ENCODE measurements around the gene SLC38A10.

SLC38A10 gene

DNA sequence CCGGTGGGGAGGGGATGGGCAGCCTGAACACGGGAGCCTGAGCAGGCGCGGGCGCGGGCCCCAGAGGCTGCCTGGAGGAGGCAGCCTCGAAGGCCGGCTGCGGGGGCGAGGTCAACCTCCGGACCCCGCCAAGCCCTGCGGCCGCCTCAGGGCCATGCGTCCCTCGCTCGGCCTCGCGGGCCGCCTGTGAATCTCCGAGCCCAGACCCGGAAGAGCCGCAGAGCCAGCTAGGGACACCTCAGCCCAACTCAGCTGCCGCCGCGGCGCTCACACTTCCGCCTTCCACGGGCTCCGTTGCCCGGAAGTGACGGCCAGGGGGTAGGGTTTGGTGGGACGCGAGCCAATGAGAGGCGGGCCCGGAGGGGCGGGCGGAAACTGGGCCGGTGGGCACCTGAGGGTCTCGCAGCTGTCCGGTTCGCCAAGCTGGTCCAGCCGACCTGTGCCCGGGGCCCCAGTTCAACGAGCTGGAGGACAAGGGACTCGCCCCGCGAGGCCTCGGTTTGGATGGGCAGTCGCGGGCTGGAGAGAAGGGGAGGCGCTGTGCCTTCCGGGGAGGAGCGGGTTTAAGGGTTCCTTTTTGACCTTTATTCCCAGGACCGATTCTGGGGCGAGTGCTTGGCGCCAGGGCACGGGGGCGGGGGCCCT, at the start of gene SLC38A10:
Gene SLC38A10 (minus strand): TSS at position 277 of the 645 bp plus-strand sequence. CDS start 386 bp downstream, outside the sequence.
- peak; percentile 90 for DNase-seq

DNA sequence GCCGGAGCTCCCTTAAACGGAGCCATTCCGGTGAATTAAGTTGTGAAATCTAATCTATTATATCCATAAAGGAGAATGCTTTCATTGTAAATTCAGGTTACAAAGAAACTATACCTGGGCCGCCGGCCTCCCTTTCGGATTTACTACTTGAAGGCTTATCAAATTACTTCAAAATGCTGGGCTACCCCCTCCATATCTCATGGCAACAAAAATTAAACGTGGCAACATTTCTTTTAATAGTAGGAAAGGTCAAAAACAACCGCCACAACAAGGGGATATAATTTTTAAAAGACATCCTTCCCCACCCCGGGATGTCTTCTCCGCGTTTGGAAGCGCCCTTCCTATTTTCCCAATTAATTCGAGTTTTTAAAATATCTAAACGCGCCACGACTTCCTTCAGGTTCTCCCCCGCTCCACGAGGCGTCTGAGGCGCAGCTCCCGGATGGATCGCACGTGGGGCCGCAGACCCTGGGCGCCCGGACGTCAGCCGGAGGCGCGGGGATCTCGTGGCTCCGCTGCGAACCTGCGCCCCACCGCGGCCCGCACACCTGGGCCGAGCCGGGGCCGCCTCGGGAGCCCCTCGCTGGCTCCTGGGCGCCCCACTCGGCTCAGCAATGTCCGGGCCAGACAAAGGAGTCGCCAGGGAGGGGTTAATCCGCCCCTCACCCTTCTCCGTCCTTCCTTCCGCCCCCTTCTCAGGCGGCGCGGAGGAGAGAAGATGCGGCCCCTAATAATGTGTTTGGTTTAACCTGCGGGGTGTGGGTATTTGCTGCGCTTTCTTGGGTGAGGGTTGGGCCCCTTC, 47.4 kb upstream of the SLC38A10 start:
- no peak for DNase-seq

- peak; percentile 10 for DNase-seq
These were observed 46.6 kb upstream of the SLC38A10 start for GRCh38 chr17:81341516-81342268.

DNA sequence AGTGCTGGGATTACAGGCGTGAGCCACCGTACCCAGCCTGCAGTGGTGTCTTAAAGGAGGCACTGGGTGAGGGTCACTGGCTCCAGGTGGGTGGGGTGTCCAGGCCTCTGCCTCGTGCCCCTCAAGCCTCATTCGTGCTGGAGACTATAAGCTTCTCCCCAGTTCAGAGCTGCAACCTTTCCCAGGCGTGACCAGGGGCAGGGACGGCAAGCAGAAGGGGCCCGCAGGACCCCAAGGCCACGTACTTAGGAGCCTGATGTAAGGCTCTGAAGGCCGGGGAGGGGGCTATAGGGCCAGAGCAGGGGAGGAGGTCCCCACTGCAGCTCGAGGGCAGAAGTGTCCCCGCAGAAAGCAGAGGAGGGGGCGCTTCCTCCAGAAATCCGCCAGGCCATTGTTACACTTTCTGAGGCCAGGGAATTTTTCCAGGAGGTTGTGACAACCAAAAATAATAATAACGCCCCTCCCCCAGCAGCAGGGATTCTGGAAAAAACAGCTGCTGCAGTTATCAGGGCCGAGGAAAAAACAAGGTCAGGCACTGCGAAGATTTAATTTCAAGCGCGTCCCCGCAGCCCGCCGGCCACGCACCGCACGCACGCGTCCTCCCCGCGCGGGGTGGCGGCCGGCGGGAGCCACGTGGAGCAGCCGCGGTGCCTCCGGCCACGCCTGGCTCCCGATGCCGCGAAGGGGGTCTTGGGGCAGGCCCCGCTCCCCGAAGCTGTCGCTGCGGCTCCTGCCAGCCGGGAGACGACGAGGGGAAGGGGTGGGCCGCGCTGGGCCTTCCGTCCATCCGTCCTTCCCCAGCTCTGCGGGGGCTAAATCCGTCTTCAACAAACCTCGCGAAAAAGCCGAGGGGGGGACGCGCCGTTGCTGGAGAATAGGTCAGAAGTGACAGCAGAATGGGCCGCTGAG, 45.8 kb upstream of the SLC38A10 start:
- no peak for DNase-seq

- DNase-seq, result no peak
These were observed 44.6 kb upstream of the SLC38A10 start for GRCh38 chr17:81339534-81340296.

- DNase-seq, result no peak
These were observed 44.1 kb upstream of the SLC38A10 start for GRCh38 chr17:81339191-81339533.

DNA sequence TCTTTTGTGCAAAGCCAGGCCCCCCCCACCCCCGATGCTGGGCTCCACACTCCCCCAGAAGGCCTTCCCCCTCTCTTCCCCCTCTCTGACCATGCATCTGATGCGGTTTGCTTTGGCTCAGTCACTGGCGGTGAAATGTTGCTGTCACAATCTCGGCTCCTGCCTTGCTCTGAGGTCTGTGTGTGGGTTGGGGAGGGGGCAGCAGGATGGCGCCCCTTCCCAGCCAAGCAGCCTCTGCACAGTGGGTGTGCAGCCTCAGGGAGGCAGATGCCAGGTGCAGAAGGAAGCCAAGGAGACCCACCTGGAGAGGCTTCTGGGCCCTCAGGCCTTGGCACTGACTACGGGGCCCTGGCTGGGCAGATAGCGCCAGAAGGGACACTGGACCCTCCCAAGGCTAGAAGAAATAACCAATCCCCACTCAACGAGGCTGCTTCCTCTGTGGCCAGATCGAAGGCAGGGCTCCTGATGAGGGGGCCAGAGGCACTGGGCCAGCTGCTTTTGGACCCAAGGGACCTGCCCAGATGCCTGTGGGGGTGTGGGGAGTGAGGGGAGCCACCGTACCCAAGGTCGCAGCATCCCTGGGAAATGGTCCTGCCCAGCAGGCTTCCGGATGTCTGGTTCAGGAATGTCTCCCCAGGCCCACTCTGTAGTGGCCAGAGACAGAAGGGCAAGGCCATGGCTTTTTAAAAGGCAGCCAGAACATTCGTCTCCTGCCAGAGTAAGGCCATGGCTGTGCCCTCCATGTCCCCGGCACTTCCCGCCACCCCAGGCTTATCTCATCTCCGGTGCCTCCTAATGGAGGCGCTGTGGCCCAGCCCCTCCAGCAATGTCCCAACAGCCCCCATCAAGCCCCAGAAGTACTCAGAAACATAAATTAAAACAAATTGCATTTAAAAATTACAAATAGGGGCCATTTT, 43.4 kb upstream of the SLC38A10 start:
- no peak for DNase-seq

GRCh38 chr17:81337476-81337879, 42.4 kb upstream of the SLC38A10 start:
- DNase-seq, result no peak

DNA sequence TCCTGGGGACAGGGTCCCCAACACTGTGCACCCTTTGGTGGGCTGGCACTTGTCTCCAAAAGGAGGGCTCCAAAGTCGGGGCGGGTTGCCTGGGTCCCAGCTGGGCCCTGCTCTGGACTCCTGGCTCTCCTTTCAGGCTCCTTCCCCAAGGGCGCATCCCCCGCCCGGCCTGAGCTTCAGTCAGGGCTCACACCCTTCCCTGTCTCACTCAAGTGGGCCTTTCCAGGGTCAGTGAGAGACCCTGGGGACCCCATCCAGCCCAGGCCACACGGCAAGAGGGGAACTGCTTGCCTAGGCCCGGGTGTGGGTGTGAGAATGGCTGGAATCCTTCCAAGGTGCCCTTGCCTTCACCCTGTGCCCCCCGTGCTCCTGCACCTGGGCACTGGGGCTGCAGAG, 41.8 kb upstream of the SLC38A10 start:
- DNase-seq, result no peak

DNA sequence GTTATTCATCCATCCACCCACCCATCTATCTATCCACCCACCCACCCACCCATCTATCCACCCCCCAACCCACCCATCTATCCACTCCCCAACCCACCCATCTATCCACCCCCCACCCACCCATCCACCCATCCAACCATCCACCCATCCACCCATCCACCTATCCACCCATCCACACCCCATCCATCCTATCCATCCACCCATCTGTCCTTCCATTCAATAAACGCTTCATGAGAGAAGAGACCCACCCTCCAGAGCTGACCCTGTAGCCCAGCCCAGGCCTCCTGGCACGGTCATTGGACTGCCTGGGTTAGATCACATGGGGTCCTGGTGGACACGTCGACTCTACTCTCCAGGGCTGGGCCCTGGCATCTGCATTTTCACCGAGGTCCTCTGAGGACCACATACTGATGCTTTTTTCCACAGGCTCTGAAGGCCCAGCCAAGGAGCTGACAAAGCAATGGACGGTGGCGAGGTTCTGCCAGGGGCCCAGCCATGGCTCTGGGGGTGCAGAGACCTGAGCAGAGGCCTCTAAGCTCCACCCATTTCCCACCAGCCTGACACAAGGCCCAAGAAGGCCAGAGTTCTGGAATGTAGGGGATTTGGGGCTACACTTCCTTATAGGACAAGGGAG, 41.3 kb upstream of the SLC38A10 start:
- DNase-seq, result no peak

DNA sequence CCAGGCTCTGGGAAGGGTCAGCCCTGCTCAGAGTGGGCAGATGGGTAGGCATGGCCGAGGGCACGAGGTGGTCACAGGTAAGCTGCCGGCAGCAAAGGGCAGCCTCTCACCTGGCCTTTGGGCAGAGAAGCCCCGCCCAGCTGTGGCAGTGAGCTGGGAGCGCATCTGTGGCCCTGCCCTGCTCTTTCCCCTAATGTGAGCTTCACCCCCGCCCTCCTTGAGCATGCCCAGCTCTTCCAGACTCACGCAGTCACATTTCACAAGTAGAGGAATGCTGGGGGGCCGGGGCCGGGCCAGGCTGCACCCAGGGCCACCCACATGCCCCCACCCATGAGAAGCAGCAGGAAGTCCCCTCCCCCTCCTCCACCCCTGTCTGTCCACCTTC, 40.7 kb upstream of the SLC38A10 start:
- no peak for DNase-seq

GRCh38 chr17:81334987-81335772, 40.1 kb upstream of the SLC38A10 start:
- DNase-seq, result no peak

- DNase-seq, result no peak
These were observed 39.3 kb upstream of the SLC38A10 start for GRCh38 chr17:81334391-81334901.

- DNase-seq, result no peak
These were observed 38.7 kb upstream of the SLC38A10 start for GRCh38 chr17:81333616-81334368.

DNA sequence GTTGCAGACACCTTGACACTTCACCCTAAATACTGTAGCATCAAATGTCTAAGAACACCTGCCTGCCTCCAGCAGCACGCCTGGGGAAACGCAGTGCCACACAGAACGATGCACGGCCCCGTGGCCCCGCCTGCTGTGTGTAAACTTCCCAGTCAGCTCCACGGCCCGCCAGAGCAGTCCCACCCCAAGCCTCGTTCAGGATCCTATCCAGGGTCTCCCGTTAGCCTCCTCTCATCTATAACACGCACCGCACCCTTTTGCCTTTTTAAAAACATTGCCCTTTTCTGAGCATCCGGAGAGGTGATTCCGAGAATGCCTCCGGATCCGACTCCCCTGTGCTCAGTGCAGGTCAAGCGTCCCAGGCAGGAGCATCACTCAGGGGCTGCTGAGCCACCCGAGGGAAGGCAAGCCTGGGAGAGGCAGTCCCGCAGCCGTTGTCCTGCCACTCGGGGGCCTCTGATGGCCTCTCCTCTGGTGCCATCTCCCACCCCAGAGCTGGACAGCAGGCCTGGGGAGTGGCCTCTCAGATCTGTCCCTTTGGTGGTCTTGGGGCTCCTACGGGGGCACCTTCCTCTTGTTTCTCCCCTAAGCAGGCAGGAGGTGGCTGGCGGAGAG, 37.9 kb upstream of the SLC38A10 start:
- DNase-seq, result no peak

- no peak for DNase-seq
These were observed 37.2 kb upstream of the SLC38A10 start for GRCh38 chr17:81332118-81332834.

DNA sequence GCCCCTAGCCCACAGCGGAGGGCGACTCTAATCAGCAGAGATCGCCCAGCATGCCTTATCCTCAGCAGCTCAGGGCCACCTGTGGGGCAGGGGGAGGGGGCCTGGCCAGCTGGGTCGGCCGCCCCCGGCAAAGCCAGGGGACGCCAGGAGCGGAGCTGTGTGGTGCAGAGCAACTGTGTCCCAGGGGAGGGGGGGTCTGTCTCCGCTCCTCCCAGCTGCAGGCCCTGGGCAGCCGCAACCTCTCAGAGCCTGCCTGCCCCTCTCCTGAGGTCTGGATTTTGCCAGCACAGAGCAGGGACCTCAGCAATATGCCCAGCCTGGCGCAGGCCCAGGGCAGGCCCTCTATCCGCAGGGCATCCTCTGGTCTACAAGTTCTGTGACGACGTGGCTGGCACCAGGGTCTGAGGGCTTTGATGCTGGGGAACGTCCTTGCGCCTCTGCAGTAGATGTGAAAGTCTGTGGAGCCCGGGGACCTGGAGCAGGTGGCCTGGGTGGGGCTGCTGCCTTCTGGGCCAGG, 36.5 kb upstream of the SLC38A10 start:
- no peak for DNase-seq
